Coronary artery (tissue), 2 donors: ENCODE measurements around the gene MSRB2.

Source experiments
- DNase-seq: peaks from one replicate; pipeline ENCODE4 v3.0.0-alpha.2; 2017; ENCODE audit warnings: low spot score
- H3K27ac ChIP-seq, 2 donors: fragments of 200-600 bp; sonication (generic); one replicate each; pipeline ENCODE4 v1.5.1; 2016 to 2019
- H3K4me3 ChIP-seq: fragments of 200-600 bp; sonication (generic); 2 replicates; pipeline ENCODE4 v1.5.1; 2016; ENCODE audit warnings: mild to moderate bottlenecking, moderate library complexity
- CTCF ChIP-seq: fragments of 200-600 bp; sonication (generic); IDR thresholded peaks from one replicate; pipeline ENCODE4 v1.5.1; 2019; ENCODE audit warnings: antibody characterized with exemption

The MSRB2 gene

GRCh38 chr10:23053036-23053435 is 42.3 kb upstream of the MSRB2 start:
- Histone ChIP-seq H3K4me3 (no peak overlapping the region), H3K27ac (no peak overlapping the region)
- no peak for DNase-seq
- no peak for TF ChIP-seq CTCF

GRCh38 chr10:23055424-23056185 is 39.8 kb upstream of the MSRB2 start:
- no peak for TF ChIP-seq CTCF
- DNase-seq: no peak
- H3K4me3 ChIP-seq: no peak overlapping the region
- H3K27ac ChIP-seq: no peak overlapping the region

- no peak for DNase-seq
- Histone ChIP-seq H3K4me3 (no peak overlapping the region), H3K27ac (no peak overlapping the region)
- TF ChIP-seq CTCF: no peak
Observed at GRCh38 chr10:23056186-23056579, 39.2 kb upstream of the MSRB2 start.

GRCh38 chr10:23058366-23058765 is 37.0 kb upstream of the MSRB2 start:
- Histone ChIP-seq H3K27ac (no peak overlapping the region), H3K4me3 (no peak overlapping the region)
- no peak for TF ChIP-seq CTCF
- DNase-seq: no peak

GRCh38 chr10:23060918-23061317 is 34.5 kb upstream of the MSRB2 start:
- DNase-seq: no peak
- Histone ChIP-seq H3K4me3 (no peak overlapping the region), H3K27ac (no peak overlapping the region)
- no peak for TF ChIP-seq CTCF

- no peak overlapping the region for H3K4me3 ChIP-seq
- no peak overlapping the region for H3K27ac ChIP-seq
- TF ChIP-seq CTCF: no peak
- DNase-seq: no peak
Observed at GRCh38 chr10:23063045-23063972, 32.1 kb upstream of the MSRB2 start.
